K562 (cell line): ENCODE results near the gene TMEM229B. TPM values are rescaled to one million over a fixed set of nuclear protein-coding genes. Genes with fewer than 3 reads are reported as not detected.

Experiments
- ATAC-seq: fragments of 200-7000 bp; cut with Tn5 transposase; 3 replicates; pipeline ENCODE4 v1.9.1; 2020; ENCODE audit warnings: moderate library complexity
- BruUV-seq: library from RNA; stranded (reverse); fragments of 400-500 nt; replicated peaks from 2 replicates; lab custom pipeline; 2021; lab: Mats Ljungman, UMichigan
- CTCF ChIA-PET: fragments of 300-600 bp; formaldehyde crosslinking; extraction: SDS; loops from one replicate; lab custom pipeline; 2021; ENCODE audit warnings: low intra/inter-chr PET ratio; lab: Yijun Ruan, JAX
- POLR2A ChIA-PET: fragments of 300-600, 350-650 bp; sonication (Branson Sonifier 250); formaldehyde crosslinking; extraction: SDS; loops from one replicate; lab custom pipeline; 2021; ENCODE audit warnings: antibody characterized with exemption, inconsistent platforms; lab: Yijun Ruan, JAX
- DNase-seq, 4 experiments: peaks; one replicate each; pipeline versions ENCODE4 v3.0.0 to v3.0.0-alpha.2; 2011 to 2018; ENCODE audit warnings: low spot score in 3 of 4, mixed read lengths in 3 of 4; ENCODE audit errors: extremely low read depth in 1 of 4
- FAIRE-seq: peaks from 2 replicates; lab custom pipeline; 2011; peaks lifted over from hg19 to GRCh38; lab: Jason Lieb, UNC
- H2AFZ ChIP-seq: 2 replicates; pipeline ENCODE4 v1.6.0; 2011; ENCODE audit warnings: low read depth, low read length, control low read depth, inconsistent platforms
- H3K27ac ChIP-seq: fragments of 200-600 bp; 3 replicates; pipeline ENCODE4 v1.8.0; 2011; ENCODE audit warnings: low read depth, mild to moderate bottlenecking, control low read depth, inconsistent platforms, low read length, moderate library complexity, mixed read lengths; ENCODE audit errors: extremely low read depth
- H3K27me3 ChIP-seq, 2 experiments: fragments of 300-600 bp in 1 of 2; 2 replicates in 1 of 2; 3 replicates in 1 of 2; pipeline versions ENCODE4 v1.6.0 to v1.8.0; 2011; ENCODE audit warnings: inconsistent platforms in 2 of 2, low read length in 2 of 2, mild to moderate bottlenecking in 1 of 2, mixed read lengths in 1 of 2, moderate library complexity in 1 of 2; ENCODE audit not compliant: control insufficient read depth in 2 of 2, insufficient read depth in 2 of 2
- H3K36me3 ChIP-seq: fragments of 300-600 bp; 3 replicates; pipeline ENCODE4 v1.8.0; 2011; ENCODE audit warnings: mild to moderate bottlenecking, low read length, inconsistent platforms; ENCODE audit not compliant: control insufficient read depth, insufficient read depth
- H3K4me1 ChIP-seq, 2 experiments: fragments of 200-600 bp in 1 of 2; replicated peaks in 1 of 2; 2 replicates in 1 of 2; 3 replicates in 1 of 2; pipeline versions ENCODE4 v1.5.1 to v1.8.0; 2011; ENCODE audit warnings: inconsistent platforms in 2 of 2, low read length in 2 of 2, mild to moderate bottlenecking in 1 of 2, mixed read lengths in 1 of 2, moderate library complexity in 1 of 2; ENCODE audit not compliant: control insufficient read depth in 2 of 2, insufficient read depth in 2 of 2
- H3K4me2 ChIP-seq: 2 replicates; pipeline ENCODE4 v1.6.1; 2011; ENCODE audit warnings: low read length, control low read depth, inconsistent platforms, mixed read lengths; ENCODE audit not compliant: insufficient read depth
- H3K4me3 ChIP-seq: fragments of 200-600 bp; sonication (generic), shearing (Covaris generic); 2 replicates; pipeline ENCODE4 v1.5.1; 2016; ENCODE audit warnings: control low read depth, inconsistent platforms
- H3K79me2 ChIP-seq: fragments of 200-600 bp; 3 replicates; pipeline ENCODE4 v1.8.0; 2011; ENCODE audit warnings: low read length, inconsistent platforms; ENCODE audit not compliant: control insufficient read depth, insufficient read depth
- H3K9ac ChIP-seq, 2 experiments: 2 replicates each; pipeline versions ENCODE4 v1.6.0 to v1.6.1; 2011; ENCODE audit warnings: low read depth in 2 of 2, low read length in 2 of 2, control low read depth in 1 of 2, inconsistent platforms in 1 of 2, mild to moderate bottlenecking in 1 of 2, mixed read lengths in 1 of 2; ENCODE audit not compliant: insufficient read depth in 1 of 2
- H3K9me1 ChIP-seq: one replicate; pipeline ENCODE4 v1.6.0; 2011; ENCODE audit warnings: inconsistent platforms, mild to moderate bottlenecking, low read length, moderate library complexity; ENCODE audit not compliant: control insufficient read depth, insufficient read depth
- H3K9me3 ChIP-seq: replicated peaks from 2 replicates; pipeline ENCODE4 v1.5.1; 2011; ENCODE audit warnings: low read depth, low read length, inconsistent platforms; ENCODE audit not compliant: control insufficient read depth, insufficient read depth
- H4K20me1 ChIP-seq: replicated peaks from 2 replicates; pipeline ENCODE4 v1.6.1; 2011; ENCODE audit warnings: low read length, inconsistent platforms, mixed read lengths; ENCODE audit not compliant: control insufficient read depth, insufficient read depth
- BDP1 ChIP-seq: IDR thresholded peaks from 3 replicates; pipeline ENCODE4 v1.6.1; 2011; ENCODE audit not compliant: insufficient read length, insufficient read depth
- CHD1 ChIP-seq: fragments of 200-600 bp; sonication (generic); IDR thresholded peaks from one replicate; pipeline ENCODE4 v1.6.1; 2012; ENCODE audit warnings: mild to moderate bottlenecking, moderate library complexity, low read length, inconsistent platforms
- DNMT1 ChIP-seq: fragments of 450-650 bp; IDR thresholded peaks from 2 replicates; pipeline ENCODE4 v1.6.1; 2016; ENCODE audit warnings: antibody characterized with exemption, mild to moderate bottlenecking
- E2F4 ChIP-seq: sonication (generic); formaldehyde crosslinking; IDR thresholded peaks from 2 replicates; pipeline ENCODE4 v1.8.0; 2022; ENCODE audit warnings: mild to moderate bottlenecking, low read depth, missing genetic modification reagents
- ESRRA ChIP-seq: fragments of 450-650 bp; IDR thresholded peaks from 2 replicates; pipeline ENCODE4 v1.6.1; 2014; ENCODE audit warnings: low read depth, mild to moderate bottlenecking, moderate library complexity, borderline replicate concordance
- GABPA ChIP-seq: fragments of 200-800 bp; sonication (Bioruptor generic); conservative IDR thresholded peaks from 2 replicates; pipeline ENCODE4 v1.6.1; 2016; ENCODE audit warnings: low read depth, missing genetic modification characterization, missing compliant biosample characterization
- SP1 ChIP-seq: sonication (generic); formaldehyde crosslinking; IDR thresholded peaks from 2 replicates; pipeline ENCODE4 v1.8.1; 2022; ENCODE audit warnings: mild to moderate bottlenecking, missing genetic modification reagents
- SRSF3 ChIP-seq: fragments of 200-400 bp; formaldehyde crosslinking; IDR thresholded peaks from 2 replicates; pipeline ENCODE4 v1.6.1; 2016; ENCODE audit warnings: mild to moderate bottlenecking, low read length, moderate library complexity; ENCODE audit not compliant: insufficient read depth
- SRSF7 ChIP-seq: fragments of 200-400 bp; formaldehyde crosslinking; optimal IDR thresholded peaks from 2 replicates; pipeline ENCODE3; 2017; ENCODE audit warnings: mild to moderate bottlenecking, low read depth, low read length
- STAG1 ChIP-seq: sonication (generic); formaldehyde crosslinking; IDR thresholded peaks from 2 replicates; pipeline ENCODE4 v1.5.0; 2020; ENCODE audit warnings: missing genetic modification reagents, borderline replicate concordance
- ZNF146 ChIP-seq: IDR thresholded peaks from one replicate; pipeline ENCODE4 v1.6.1; 2018; ENCODE audit warnings: missing compliant biosample characterization; ENCODE audit not compliant: unreplicated experiment
- ZNF239 ChIP-seq: fragments of 250-450 bp; sonication (Bioruptor Pico); IDR thresholded peaks from 2 replicates; pipeline ENCODE4 v1.4.0; 2020; ENCODE audit warnings: mild to moderate bottlenecking
- WGBS: fragments of 100-300 bp; shearing (Covaris generic); methylation state at CpG from one replicate; pipeline ENCODE4 v1.1.6; 2016; ENCODE audit warnings: low coverage, mixed read lengths; ENCODE audit not compliant: insufficient coverage; ENCODE audit errors: missing lambda C conversion rate; 5-methylcytosine and 5-hydroxymethylcytosine counted together
- in situ Hi-C: fragments of 300-500 bp; cut with MboI; formaldehyde crosslinking; loops from 4 replicates; pipeline ENCODE4 v1.15.0; 2018; ENCODE audit warnings: inconsistent platforms, mixed read lengths
- intact Hi-C: fragments of 100-400 bp; cut with micrococcal nuclease; formaldehyde crosslinking; loops from 2 replicates; pipeline ENCODE4 v1.14.2; 2022
- polyA plus RNA-seq, 8 experiments: library from polyadenylated mRNA; depleted of rRNA in 4 of 8; stranded (reverse) in 5 of 8; unstranded in 3 of 8; fragments of >200 nt; fragmentation: Nextera tagmentation in 2 of 8; fragmentation: Illumina TruSeq in 1 of 8; extraction: Ambion mirVana in 2 of 8; extraction: Trizol in 1 of 8; gene quantifications; 2 replicates each; pipeline versions ENCODE4 v1.2.1 to v1.2.3, GENCODE V29; 2011 to 2014; ENCODE audit warnings: inconsistent platforms in 1 of 8, missing spikeins in 1 of 8
- total RNA-seq, 7 experiments: library from RNA; depleted of rRNA in 6 of 7; stranded (reverse); fragments of >200 nt in 6 of 7; fragmentation: Illumina TruSeq in 2 of 7; extraction: Trizol in 2 of 7; gene quantifications; 2 replicates each; pipeline versions ENCODE4 v1.2.1 to v1.2.3, GENCODE V29; 2011 to 2021; ENCODE audit warnings: low replicate concordance in 1 of 7
- TF ChIP-seq, protein P1 (sequence below): sonication (generic); formaldehyde crosslinking; IDR thresholded peaks from 2 replicates; pipeline ENCODE4 v1.8.1; 2023; ENCODE audit warnings: missing genetic modification reagents, mild to moderate bottlenecking, borderline replicate concordance
- TF ChIP-seq, protein P2 (sequence below): IDR thresholded peaks from 3 replicates; pipeline ENCODE4 v1.6.1; 2011; ENCODE audit warnings: borderline replicate concordance, mild to moderate bottlenecking, moderate library complexity; ENCODE audit not compliant: insufficient read length; ENCODE audit errors: extremely low read depth

Gene TMEM229B
- total and polyA plus RNA-seq, 9 of the 15 experiments (the other 6 are each of a cell fraction or from before 2014, with no cell fraction given), result not detected

DNA sequence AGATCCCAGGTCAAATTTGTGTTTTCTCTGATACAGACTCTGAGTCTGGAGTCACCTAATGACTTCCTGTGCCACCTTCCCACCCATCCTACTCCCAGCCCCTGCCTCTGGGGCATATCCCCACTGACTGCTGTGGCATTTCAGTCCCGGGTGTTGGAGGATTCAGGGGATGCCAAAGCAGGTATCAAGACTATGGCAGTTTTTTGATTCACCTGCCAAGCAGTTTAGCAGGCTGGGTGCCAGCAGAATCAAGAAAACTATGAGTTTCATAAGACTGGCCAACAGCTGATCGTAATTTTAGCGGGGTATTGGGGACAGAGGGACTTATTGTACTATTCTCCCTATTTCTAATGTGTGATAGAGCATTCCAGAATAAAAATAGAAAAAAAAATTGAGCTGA is 49.2 kb upstream of the TMEM229B start:
- DNase-seq (no peak), ATAC-seq (no peak), FAIRE-seq (no peak)
- ChIA-PET POLR2A (no interaction called here), CTCF (no interaction called here)
- no peaks in the 10 kb centered on the region for H3K9me3 ChIP-seq
- H4K20me1 ChIP-seq, result no peaks in the 10 kb centered on the region
- peaks cover 4 to 15% of the 10 kb centered on the region in 2 experiments; a peak in 4 of 5 replicates for H3K4me1 ChIP-seq
- no peaks in the 10 kb centered on the region for H3K36me3 ChIP-seq
- no peak overlapping the region for H3K27ac ChIP-seq
- H3K9ac ChIP-seq, result no peak overlapping the region
- H3K79me2 ChIP-seq, result no peaks in the 10 kb centered on the region
- no peak overlapping the region for H3K4me2 ChIP-seq
- in situ Hi-C loops (no loop called here), intact Hi-C loops (no loop called here)
- no peaks in the 10 kb centered on the region for H3K9me1 ChIP-seq
- 13% methylated on average over 3 of the region's 3 CpGs for WGBS
- no peak overlapping the region for H2AFZ ChIP-seq
- no peaks in the 10 kb centered on the region for H3K27me3 ChIP-seq
- H3K4me3 ChIP-seq, result no peak overlapping the region
- BruUV-seq, result no TSS peak
- TF ChIP-seq ESRRA, result no peak
- no peak for TF ChIP-seq DNMT1
- TF ChIP-seq, protein P1, sequence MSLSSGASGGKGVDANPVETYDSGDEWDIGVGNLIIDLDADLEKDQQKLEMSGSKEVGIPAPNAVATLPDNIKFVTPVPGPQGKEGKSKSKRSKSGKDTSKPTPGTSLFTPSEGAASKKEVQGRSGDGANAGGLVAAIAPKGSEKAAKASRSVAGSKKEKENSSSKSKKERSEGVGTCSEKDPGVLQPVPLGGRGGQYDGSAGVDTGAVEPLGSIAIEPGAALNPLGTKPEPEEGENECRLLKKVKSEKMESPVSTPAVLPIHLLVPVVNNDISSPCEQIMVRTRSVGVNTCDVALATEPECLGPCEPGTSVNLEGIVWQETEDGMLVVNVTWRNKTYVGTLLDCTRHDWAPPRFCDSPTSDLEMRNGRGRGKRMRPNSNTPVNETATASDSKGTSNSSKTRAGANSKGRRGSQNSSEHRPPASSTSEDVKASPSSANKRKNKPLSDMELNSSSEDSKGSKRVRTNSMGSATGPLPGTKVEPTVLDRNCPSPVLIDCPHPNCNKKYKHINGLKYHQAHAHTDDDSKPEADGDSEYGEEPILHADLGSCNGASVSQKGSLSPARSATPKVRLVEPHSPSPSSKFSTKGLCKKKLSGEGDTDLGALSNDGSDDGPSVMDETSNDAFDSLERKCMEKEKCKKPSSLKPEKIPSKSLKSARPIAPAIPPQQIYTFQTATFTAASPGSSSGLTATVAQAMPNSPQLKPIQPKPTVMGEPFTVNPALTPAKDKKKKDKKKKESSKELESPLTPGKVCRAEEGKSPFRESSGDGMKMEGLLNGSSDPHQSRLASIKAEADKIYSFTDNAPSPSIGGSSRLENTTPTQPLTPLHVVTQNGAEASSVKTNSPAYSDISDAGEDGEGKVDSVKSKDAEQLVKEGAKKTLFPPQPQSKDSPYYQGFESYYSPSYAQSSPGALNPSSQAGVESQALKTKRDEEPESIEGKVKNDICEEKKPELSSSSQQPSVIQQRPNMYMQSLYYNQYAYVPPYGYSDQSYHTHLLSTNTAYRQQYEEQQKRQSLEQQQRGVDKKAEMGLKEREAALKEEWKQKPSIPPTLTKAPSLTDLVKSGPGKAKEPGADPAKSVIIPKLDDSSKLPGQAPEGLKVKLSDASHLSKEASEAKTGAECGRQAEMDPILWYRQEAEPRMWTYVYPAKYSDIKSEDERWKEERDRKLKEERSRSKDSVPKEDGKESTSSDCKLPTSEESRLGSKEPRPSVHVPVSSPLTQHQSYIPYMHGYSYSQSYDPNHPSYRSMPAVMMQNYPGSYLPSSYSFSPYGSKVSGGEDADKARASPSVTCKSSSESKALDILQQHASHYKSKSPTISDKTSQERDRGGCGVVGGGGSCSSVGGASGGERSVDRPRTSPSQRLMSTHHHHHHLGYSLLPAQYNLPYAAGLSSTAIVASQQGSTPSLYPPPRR (CRISPR knock-in tag), result no peak
- TF ChIP-seq SP1 (CRISPR knock-in tag), result no peak
- no peak for TF ChIP-seq GABPA (tag)
- no peak for TF ChIP-seq SRSF7
- TF ChIP-seq, protein P2, sequence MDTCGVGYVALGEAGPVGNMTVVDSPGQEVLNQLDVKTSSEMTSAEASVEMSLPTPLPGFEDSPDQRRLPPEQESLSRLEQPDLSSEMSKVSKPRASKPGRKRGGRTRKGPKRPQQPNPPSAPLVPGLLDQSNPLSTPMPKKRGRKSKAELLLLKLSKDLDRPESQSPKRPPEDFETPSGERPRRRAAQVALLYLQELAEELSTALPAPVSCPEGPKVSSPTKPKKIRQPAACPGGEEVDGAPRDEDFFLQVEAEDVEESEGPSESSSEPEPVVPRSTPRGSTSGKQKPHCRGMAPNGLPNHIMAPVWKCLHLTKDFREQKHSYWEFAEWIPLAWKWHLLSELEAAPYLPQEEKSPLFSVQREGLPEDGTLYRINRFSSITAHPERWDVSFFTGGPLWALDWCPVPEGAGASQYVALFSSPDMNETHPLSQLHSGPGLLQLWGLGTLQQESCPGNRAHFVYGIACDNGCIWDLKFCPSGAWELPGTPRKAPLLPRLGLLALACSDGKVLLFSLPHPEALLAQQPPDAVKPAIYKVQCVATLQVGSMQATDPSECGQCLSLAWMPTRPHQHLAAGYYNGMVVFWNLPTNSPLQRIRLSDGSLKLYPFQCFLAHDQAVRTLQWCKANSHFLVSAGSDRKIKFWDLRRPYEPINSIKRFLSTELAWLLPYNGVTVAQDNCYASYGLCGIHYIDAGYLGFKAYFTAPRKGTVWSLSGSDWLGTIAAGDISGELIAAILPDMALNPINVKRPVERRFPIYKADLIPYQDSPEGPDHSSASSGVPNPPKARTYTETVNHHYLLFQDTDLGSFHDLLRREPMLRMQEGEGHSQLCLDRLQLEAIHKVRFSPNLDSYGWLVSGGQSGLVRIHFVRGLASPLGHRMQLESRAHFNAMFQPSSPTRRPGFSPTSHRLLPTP, result no peak
- TF ChIP-seq STAG1, result no peak
- no peak for TF ChIP-seq ZNF146 (CRISPR knock-in tag)
- TF ChIP-seq ZNF239 (CRISPR knock-in tag), result no peak
- TF ChIP-seq BDP1, result no peak
- no peak for TF ChIP-seq SRSF3
- TF ChIP-seq E2F4 (CRISPR knock-in tag), result no peak
- no peak for TF ChIP-seq CHD1
